K562 (cell line): ENCODE data around the gene DPP9. TPM values are rescaled to one million over a fixed set of nuclear protein-coding genes. Genes with fewer than 3 reads are reported as not detected.

Experiments
- ARID1B ChIP-seq: fragments of 450-650 bp; IDR thresholded peaks from 2 replicates; pipeline ENCODE4 v1.6.1; 2016; ENCODE audit warnings: antibody characterized with exemption, mild to moderate bottlenecking, inconsistent platforms
- CAMTA2 ChIP-seq: fragments of 250-450 bp; sonication (Bioruptor Pico); conservative IDR thresholded peaks from 2 replicates; pipeline ENCODE4 v1.5.1; 2022
- CHCHD3 ChIP-seq: fragments of 250-450 bp; sonication (Bioruptor Pico); IDR thresholded peaks from 2 replicates; pipeline ENCODE4 v2.1.2; 2022; ENCODE audit warnings: mild to moderate bottlenecking
- ESRRA ChIP-seq: fragments of 450-650 bp; IDR thresholded peaks from 2 replicates; pipeline ENCODE4 v1.6.1; 2014; ENCODE audit warnings: low read depth, mild to moderate bottlenecking, moderate library complexity, borderline replicate concordance
- GATA2 ChIP-seq: sonication (generic); formaldehyde crosslinking; IDR thresholded peaks from 2 replicates; pipeline ENCODE4 v1.4.0; 2020; ENCODE audit warnings: mild to moderate bottlenecking, missing genetic modification reagents
- GTF3C2 ChIP-seq: IDR thresholded peaks from 3 replicates; pipeline ENCODE4 v1.6.1; 2011; ENCODE audit warnings: borderline replicate concordance, mild to moderate bottlenecking, moderate library complexity; ENCODE audit not compliant: insufficient read length; ENCODE audit errors: extremely low read depth
- IRF9 ChIP-seq: fragments of 450-650 bp; IDR thresholded peaks from 2 replicates; pipeline ENCODE4 v1.6.1; 2016; ENCODE audit warnings: missing biosample characterization, missing genetic modification characterization
- KLF6 ChIP-seq: fragments of 250-450 bp; sonication (Bioruptor Pico); IDR thresholded peaks from 2 replicates; pipeline ENCODE4 v1.4.0; 2020; ENCODE audit warnings: mild to moderate bottlenecking, moderate library complexity, borderline replicate concordance
- POLR2B ChIP-seq: fragments of 450-650 bp; IDR thresholded peaks from 2 replicates; pipeline ENCODE4 v1.6.1; 2018; ENCODE audit warnings: low read depth; ENCODE audit not compliant: partially characterized antibody
- PTTG1 ChIP-seq: fragments of 450-650 bp; IDR thresholded peaks from 2 replicates; pipeline ENCODE4 v1.6.1; 2016; ENCODE audit warnings: low read depth, mild to moderate bottlenecking, missing genetic modification characterization, missing compliant biosample characterization
- PYGO2 ChIP-seq: fragments of 450-650 bp; IDR thresholded peaks from 2 replicates; pipeline ENCODE4 v1.6.1; 2016; ENCODE audit warnings: mild to moderate bottlenecking, missing genetic modification characterization, moderate library complexity, missing compliant biosample characterization
- RB1 ChIP-seq: fragments of 450-650 bp; IDR thresholded peaks from 2 replicates; pipeline ENCODE4 v1.6.1; 2017; ENCODE audit warnings: low read depth, mild to moderate bottlenecking
- ZBTB5 ChIP-seq: fragments of 450-650 bp; IDR thresholded peaks from 2 replicates; pipeline ENCODE4 v1.6.1; 2017; ENCODE audit warnings: antibody characterized with exemption
- ZNF41 ChIP-seq: fragments of 250-450 bp; sonication (Bioruptor Pico); conservative IDR thresholded peaks from 2 replicates; pipeline ENCODE4 v1.4.0; 2020; ENCODE audit warnings: mild to moderate bottlenecking
- ZNF57 ChIP-seq: fragments of 450-650 bp; formaldehyde crosslinking; IDR thresholded peaks from 2 replicates; pipeline ENCODE4 v1.4.0; 2020; ENCODE audit warnings: mild to moderate bottlenecking, moderate library complexity
- ZNF583 ChIP-seq: fragments of 250-450 bp; sonication (Bioruptor Pico); IDR thresholded peaks from 2 replicates; pipeline ENCODE4 v1.4.0; 2020
- ZNF609 ChIP-seq: sonication (generic); formaldehyde crosslinking; IDR thresholded peaks from 2 replicates; pipeline ENCODE4 v1.8.1; 2023; ENCODE audit warnings: missing genetic modification reagents, mild to moderate bottlenecking, borderline replicate concordance
- polyA plus RNA-seq, 8 experiments: library from polyadenylated mRNA; depleted of rRNA in 4 of 8; stranded (reverse) in 5 of 8; unstranded in 3 of 8; fragments of >200 nt; fragmentation: Nextera tagmentation in 2 of 8; fragmentation: Illumina TruSeq in 1 of 8; extraction: Ambion mirVana in 2 of 8; extraction: Trizol in 1 of 8; gene quantifications; 2 replicates each; pipeline versions ENCODE4 v1.2.1 to v1.2.3, GENCODE V29; 2011 to 2014; ENCODE audit warnings: inconsistent platforms in 1 of 8, missing spikeins in 1 of 8
- total RNA-seq, 7 experiments: library from RNA; depleted of rRNA in 6 of 7; stranded (reverse); fragments of >200 nt in 6 of 7; fragmentation: Illumina TruSeq in 2 of 7; extraction: Trizol in 2 of 7; gene quantifications; 2 replicates each; pipeline versions ENCODE4 v1.2.1 to v1.2.3, GENCODE V29; 2011 to 2021; ENCODE audit warnings: low replicate concordance in 1 of 7

The DPP9 gene
- total and polyA plus RNA-seq, 9 of the 15 experiments (the other 6 are each of a cell fraction or from before 2014, with no cell fraction given): 0.90 to 66.7 (median 24.5) TPM

- TF ChIP-seq GTF3C2 (no peak), ZNF609 (CRISPR knock-in tag) (peak; percentile 100), POLR2B (no peak), ESRRA (no peak), CAMTA2 (no peak), ZBTB5 (peak; percentile 56; the same call in 1 of the 2 replicates), ZNF583 (CRISPR knock-in tag) (peak; percentile 94), ZNF41 (peak; percentile 76; the same call in 1 of the 2 replicates), PYGO2 (tag) (peak; percentile 72), GATA2 (peak; percentile 79), ZNF57 (CRISPR knock-in tag) (no peak), ARID1B (no peak), RB1 (peak; percentile 80), PTTG1 (peak; percentile 81), IRF9 (tag) (peak; percentile 85), CHCHD3 (CRISPR knock-in tag) (no peak), KLF6 (peak; percentile 83; the same call in 1 of the 2 replicates)
These were observed 45.5 kb upstream of the DPP9 start (continued) for GRCh38 chr19:4768934-4769777.
